Calu3 (cell line): Measurements from ENCODE around the gene CCDC15. TPM values are rescaled to one million over a fixed set of nuclear protein-coding genes. Genes with fewer than 3 reads are reported as not detected.
A peak's percentile ranks its signal among the peaks of the same experiment; 100 is the strongest.

Experiments
- BruUV-seq: library from RNA; stranded (reverse); fragments of 400-500 nt; replicated peaks from 2 replicates; lab custom pipeline; 2021; lab: Mats Ljungman, UMichigan
- CTCF ChIA-PET: fragments of 300-600 bp; sonication (Branson Sonifier 250); formaldehyde crosslinking; loops from one replicate; lab custom pipeline; 2022; ENCODE audit warnings: antibody characterized with exemption; lab: Charles Lee
- DNase-seq: peaks from one replicate; pipeline ENCODE4 v3.0.0; 2022
- H3K27ac Mint-ChIP-seq: one replicate; pipeline ENCODE4 v1.8.0; 2022; ENCODE audit warnings: mixed read lengths; ENCODE audit not compliant: unreplicated experiment
- H3K27me3 Mint-ChIP-seq: one replicate; pipeline ENCODE4 v1.8.0; 2022; ENCODE audit warnings: mixed read lengths; ENCODE audit not compliant: unreplicated experiment
- H3K36me3 Mint-ChIP-seq: one replicate; pipeline ENCODE4 v1.8.0; 2022; ENCODE audit warnings: mild to moderate bottlenecking, moderate library complexity, mixed read lengths; ENCODE audit not compliant: insufficient read depth, unreplicated experiment
- H3K4me1 Mint-ChIP-seq: one replicate; pipeline ENCODE4 v1.8.0; 2022; ENCODE audit warnings: mild to moderate bottlenecking, low read depth, mixed read lengths; ENCODE audit not compliant: unreplicated experiment
- H3K4me3 Mint-ChIP-seq: one replicate; pipeline ENCODE4 v1.8.0; 2022; ENCODE audit warnings: mild to moderate bottlenecking, low read depth, moderate library complexity, mixed read lengths; ENCODE audit not compliant: unreplicated experiment
- H3K9me3 Mint-ChIP-seq: one replicate; pipeline ENCODE4 v1.8.0; 2022; ENCODE audit warnings: low read depth, mixed read lengths; ENCODE audit not compliant: unreplicated experiment
- CTCF ChIP-seq: fragments of 200-600 bp; IDR thresholded peaks from one replicate; pipeline ENCODE4 v1.8.0; 2022; ENCODE audit warnings: antibody characterized with exemption; ENCODE audit not compliant: unreplicated experiment
- intact Hi-C: fragments of 100-400 bp; cut with micrococcal nuclease; formaldehyde crosslinking; loops from one replicate; pipeline ENCODE4 v1.10.0; 2022; ENCODE audit not compliant: unreplicated experiment
- total RNA-seq: library from RNA; stranded (reverse); gene quantifications from 2 replicates; pipeline ENCODE4 v1.2.3, GENCODE V29; 2022

The CCDC15 gene
- total RNA-seq, 1 experiment from 2014 or later: 2.3 TPM

GRCh38 chr11:125062931-125063428 lies 109.0 kb downstream of the CCDC15 start, which contains the start of gene SLC37A2:
TSS of gene SLC37A2 (plus strand) at chr11:125063305. CDS start at chr11:125063368, 63 bp downstream.
- no peaks in the 10 kb centered on the region for H3K27me3 Mint-ChIP-seq
- H3K36me3 Mint-ChIP-seq: peaks cover 9% of the 10 kb centered on the region
- CTCF ChIA-PET: no interaction called here
- DNase-seq: peak; percentile 68
- BruUV-seq: no TSS peak
- no peak for TF ChIP-seq CTCF
- H3K9me3 Mint-ChIP-seq: no peaks in the 10 kb centered on the region
- peaks cover 7% of the 10 kb centered on the region for H3K4me1 Mint-ChIP-seq
- peak within 1 kb of the TSS; percentile 75 for H3K4me3 Mint-ChIP-seq
- H3K27ac Mint-ChIP-seq: peak within 1 kb of the TSS; percentile 47
- intact Hi-C loops: no loop called here

GRCh38 chr11:125063429-125064043 lies 109.5 kb downstream of the CCDC15 start:
- Mint-ChIP-seq H3K4me3 (peak overlapping the region; percentile 75), H3K4me1 (peaks cover 2% of the 10 kb centered on the region), H3K27ac (no peak overlapping the region), H3K27me3 (no peaks in the 10 kb centered on the region), H3K9me3 (no peaks in the 10 kb centered on the region), H3K36me3 (peaks cover 9% of the 10 kb centered on the region)
- intact Hi-C loops: no loop called here
- CTCF ChIA-PET: no interaction called here
- no TSS peak for BruUV-seq
- no peak for DNase-seq
- TF ChIP-seq CTCF: no peak

- no peak overlapping the region for H3K27ac Mint-ChIP-seq
- H3K4me3 Mint-ChIP-seq: peak overlapping the region; percentile 75
- no peaks in the 10 kb centered on the region for H3K9me3 Mint-ChIP-seq
- H3K27me3 Mint-ChIP-seq: no peaks in the 10 kb centered on the region
- DNase-seq: no peak
- intact Hi-C loops: no loop called here
- no TSS peak for BruUV-seq
- no peak for TF ChIP-seq CTCF
- H3K4me1 Mint-ChIP-seq: no peaks in the 10 kb centered on the region
- CTCF ChIA-PET: no interaction called here
- H3K36me3 Mint-ChIP-seq: peaks cover 9% of the 10 kb centered on the region
Observed at GRCh38 chr11:125064070-125064469, 110.1 kb downstream of the CCDC15 start.

GRCh38 chr11:125068368-125068767 lies 114.4 kb downstream of the CCDC15 start:
- Mint-ChIP-seq H3K36me3 (no peaks in the 10 kb centered on the region), H3K9me3 (no peaks in the 10 kb centered on the region), H3K27me3 (no peaks in the 10 kb centered on the region), H3K27ac (no peak overlapping the region), H3K4me1 (peaks cover 26% of the 10 kb centered on the region), H3K4me3 (no peak overlapping the region)
- DNase-seq: no peak
- no TSS peak for BruUV-seq
- TF ChIP-seq CTCF: no peak
- intact Hi-C loops: no loop called here
- CTCF ChIA-PET: no interaction called here
